Activated T-cell treated with anti-CD3 and anti-CD28 coated beads for 24 hours (primary cell): Measurements from ENCODE around the gene TRIM9.

ENCODE experiments used
- DNase-seq: peaks from one replicate; pipeline ENCODE4 v3.0.0-alpha.2; 2020; ENCODE audit warnings: low read depth

Gene TRIM9

GRCh38 chr14:51056421-51056820 is 38.5 kb downstream of the TRIM9 start:
- DNase-seq, result no peak

GRCh38 chr14:51053157-51053556 is 41.7 kb downstream of the TRIM9 start:
- DNase-seq, result no peak

GRCh38 chr14:51044961-51045360 is 49.9 kb downstream of the TRIM9 start:
- DNase-seq, result no peak

- no peak for DNase-seq
Measured at GRCh38 chr14:51041883-51042282, 53.0 kb downstream of the TRIM9 start.

GRCh38 chr14:51041108-51041531 is 53.8 kb downstream of the TRIM9 start:
- no peak for DNase-seq

GRCh38 chr14:51039252-51039651 is 55.7 kb downstream of the TRIM9 start:
- DNase-seq, result no peak

- DNase-seq, result no peak
Measured at GRCh38 chr14:51035611-51036192, 59.2 kb downstream of the TRIM9 start.

GRCh38 chr14:51028851-51029754 is 65.8 kb downstream of the TRIM9 start:
- no peak for DNase-seq

GRCh38 chr14:51028361-51028760 is 66.5 kb downstream of the TRIM9 start:
- no peak for DNase-seq

- DNase-seq, result no peak
Measured at GRCh38 chr14:51024377-51024776, 70.5 kb downstream of the TRIM9 start.

GRCh38 chr14:51023964-51024363 is 70.9 kb downstream of the TRIM9 start:
- DNase-seq, result no peak

- DNase-seq, result no peak
Measured at GRCh38 chr14:51022769-51023168, 72.1 kb downstream of the TRIM9 start.

GRCh38 chr14:51020024-51020710 is 74.7 kb downstream of the TRIM9 start:
- DNase-seq, result no peak

- no peak for DNase-seq
Measured at GRCh38 chr14:51019089-51019488, 75.8 kb downstream of the TRIM9 start.

- no peak for DNase-seq
Measured at GRCh38 chr14:51018521-51018920, 76.4 kb downstream of the TRIM9 start.

- DNase-seq, result no peak
Measured at GRCh38 chr14:51014625-51015024, 80.3 kb downstream of the TRIM9 start.

- DNase-seq, result no peak
Measured at GRCh38 chr14:51014086-51014485, 80.8 kb downstream of the TRIM9 start.

- no peak for DNase-seq
Measured at GRCh38 chr14:51012055-51012454, 82.8 kb downstream of the TRIM9 start.

GRCh38 chr14:51008446-51008845 is 86.5 kb downstream of the TRIM9 start:
- no peak for DNase-seq

- DNase-seq, result no peak
Measured at GRCh38 chr14:51006781-51007211, 88.1 kb downstream of the TRIM9 start.

GRCh38 chr14:51006324-51006723 is 88.6 kb downstream of the TRIM9 start:
- no peak for DNase-seq

GRCh38 chr14:51004801-51005526 is 89.9 kb downstream of the TRIM9 start:
- DNase-seq, result no peak
